H9 (cell line): ENCODE measurements around the gene CDKAL1. TPM values are rescaled to one million over a fixed set of nuclear protein-coding genes. Genes with fewer than 3 reads are reported as not detected.

ENCODE experiments used
- DNase-seq: peaks from one replicate; pipeline ENCODE4 v3.0.0-alpha.2; 2017
- H2AFZ ChIP-seq: one replicate; pipeline ENCODE4 v1.6.1; 2013; ENCODE audit warnings: mild to moderate bottlenecking, low read length, control low read depth, moderate library complexity
- H2AK5ac ChIP-seq: 2 replicates; pipeline ENCODE4 v1.6.1; 2013; ENCODE audit warnings: low read length, control low read depth, mixed read lengths; ENCODE audit not compliant: insufficient read length
- H2BK120ac ChIP-seq: one replicate; pipeline ENCODE4 v1.6.1; 2013; ENCODE audit warnings: low read depth, mild to moderate bottlenecking, low read length, control low read depth, inconsistent platforms; ENCODE audit not compliant: poor library complexity, severe bottlenecking
- H2BK12ac ChIP-seq: 2 replicates; pipeline ENCODE4 v1.6.1; 2013; ENCODE audit warnings: low read length, control low read depth, mixed read lengths, low read depth; ENCODE audit not compliant: insufficient read length
- H2BK15ac ChIP-seq: 2 replicates; pipeline ENCODE4 v1.6.1; 2013; ENCODE audit warnings: low read depth, low read length, control low read depth
- H2BK20ac ChIP-seq: one replicate; pipeline ENCODE4 v1.6.1; 2013; ENCODE audit warnings: low read depth, mild to moderate bottlenecking, low read length, control low read depth, inconsistent platforms; ENCODE audit not compliant: poor library complexity, severe bottlenecking
- H2BK5ac ChIP-seq: 2 replicates; pipeline ENCODE4 v1.6.1; 2013; ENCODE audit warnings: low read length, control low read depth, mixed read lengths; ENCODE audit not compliant: insufficient read length
- H3K14ac ChIP-seq: 2 replicates; pipeline ENCODE4 v1.6.1; 2013; ENCODE audit warnings: low read length, control low read depth; ENCODE audit not compliant: insufficient read depth
- H3K18ac ChIP-seq: 2 replicates; pipeline ENCODE4 v1.6.1; 2013; ENCODE audit warnings: low read depth, mild to moderate bottlenecking, mixed read lengths, low read length, control low read depth; ENCODE audit not compliant: insufficient read length
- H3K23ac ChIP-seq: 2 replicates; pipeline ENCODE4 v1.6.1; 2013; ENCODE audit warnings: low read length, control low read depth, mixed read lengths, low read depth; ENCODE audit not compliant: insufficient read length
- H3K23me2 ChIP-seq: 2 replicates; pipeline ENCODE4 v1.6.1; 2013; ENCODE audit warnings: low read depth, mild to moderate bottlenecking, mixed read lengths, low read length, control low read depth; ENCODE audit not compliant: insufficient read length, poor library complexity, severe bottlenecking
- H3K27ac ChIP-seq: 2 replicates; pipeline ENCODE4 v1.5.1; 2013; ENCODE audit warnings: low read length, control low read depth, mixed read lengths, low read depth; ENCODE audit not compliant: insufficient read length
- H3K27me3 ChIP-seq: 2 replicates; pipeline ENCODE4 v1.6.1; 2013; ENCODE audit warnings: low read length, control low read depth, inconsistent platforms; ENCODE audit not compliant: insufficient read depth
- H3K4ac ChIP-seq: 2 replicates; pipeline ENCODE4 v1.6.1; 2013; ENCODE audit warnings: low read depth, mild to moderate bottlenecking, control low read depth, inconsistent platforms, low read length, moderate library complexity
- H3K4me1 ChIP-seq: 2 replicates; pipeline ENCODE4 v1.6.1; 2013; ENCODE audit warnings: low read length, control low read depth, inconsistent platforms; ENCODE audit not compliant: insufficient read depth
- H3K4me2 ChIP-seq: 2 replicates; pipeline ENCODE4 v1.6.1; 2013; ENCODE audit warnings: low read length, control low read depth, mixed read lengths; ENCODE audit not compliant: insufficient read length, insufficient read depth
- H3K56ac ChIP-seq: 2 replicates; pipeline ENCODE4 v1.6.1; 2013; ENCODE audit warnings: low read depth, mild to moderate bottlenecking, mixed read lengths, low read length, control low read depth; ENCODE audit not compliant: insufficient read length
- H3K79me1 ChIP-seq: 2 replicates; pipeline ENCODE4 v1.6.1; 2013; ENCODE audit warnings: low read depth, mild to moderate bottlenecking, moderate library complexity, low read length, control low read depth, inconsistent platforms; ENCODE audit not compliant: insufficient read depth, poor library complexity, severe bottlenecking
- H3K79me2 ChIP-seq: 2 replicates; pipeline ENCODE4 v1.6.1; 2013; ENCODE audit warnings: low read length, control low read depth, inconsistent platforms; ENCODE audit not compliant: insufficient read depth
- H3K9ac ChIP-seq: 2 replicates; pipeline ENCODE4 v1.6.1; 2013; ENCODE audit warnings: low read length, control low read depth, mixed read lengths; ENCODE audit not compliant: insufficient read length; ENCODE audit errors: extremely low read depth
- H3K9me3 ChIP-seq: one replicate; pipeline ENCODE4 v1.6.1; 2013; ENCODE audit warnings: low read depth, low read length, inconsistent platforms; ENCODE audit not compliant: control insufficient read depth
- H3T11ph ChIP-seq: one replicate; pipeline ENCODE4 v1.6.1; 2013; ENCODE audit warnings: mild to moderate bottlenecking, low read length, control low read depth, inconsistent platforms
- H4K20me1 ChIP-seq: one replicate; pipeline ENCODE4 v1.6.1; 2013; ENCODE audit not compliant: control insufficient read depth, insufficient read length, insufficient read depth
- H4K5ac ChIP-seq: 2 replicates; pipeline ENCODE4 v1.6.1; 2013; ENCODE audit warnings: low read depth, mild to moderate bottlenecking, mixed read lengths, low read length, control low read depth; ENCODE audit not compliant: insufficient read length
- H4K8ac ChIP-seq: replicated peaks from 2 replicates; pipeline ENCODE4 v1.6.1; 2013; ENCODE audit warnings: low read length, control low read depth, mixed read lengths, low read depth; ENCODE audit not compliant: insufficient read length
- H4K91ac ChIP-seq: 2 replicates; pipeline ENCODE4 v1.6.1; 2013; ENCODE audit warnings: low read depth, mild to moderate bottlenecking, moderate library complexity, mixed read lengths, low read length, control low read depth; ENCODE audit not compliant: insufficient read length
- H3K27ac Mint-ChIP-seq, 3 experiments: 2 replicates in 2 of 3; 3 replicates in 1 of 3; pipeline ENCODE4 v1.8.0; 2020 to 2021; ENCODE audit warnings: mixed read lengths in 3 of 3, mild to moderate bottlenecking in 1 of 3, moderate library complexity in 1 of 3
- H3K27me3 Mint-ChIP-seq: 2 replicates; pipeline ENCODE4 v1.8.0; 2021; ENCODE audit warnings: low read depth, mild to moderate bottlenecking, moderate library complexity, mixed read lengths
- H3K36me3 Mint-ChIP-seq, 3 experiments: 2 replicates in 2 of 3; 3 replicates in 1 of 3; pipeline ENCODE4 v1.8.0; 2020 to 2021; ENCODE audit warnings: low read depth in 3 of 3, mixed read lengths in 3 of 3; ENCODE audit not compliant: insufficient read depth in 1 of 3
- H3K4me1 Mint-ChIP-seq, 2 experiments: 2 replicates each; pipeline ENCODE4 v1.8.0; 2020; ENCODE audit warnings: mixed read lengths in 2 of 2
- H3K4me3 Mint-ChIP-seq, 2 experiments: 2 replicates in 1 of 2; 3 replicates in 1 of 2; pipeline ENCODE4 v1.8.0; 2020 to 2021; ENCODE audit warnings: mild to moderate bottlenecking in 2 of 2, mixed read lengths in 2 of 2, moderate library complexity in 1 of 2
- H3K9me3 Mint-ChIP-seq, 2 experiments: 2 replicates in 1 of 2; 3 replicates in 1 of 2; pipeline ENCODE4 v1.8.0; 2020; ENCODE audit warnings: mild to moderate bottlenecking in 2 of 2, mixed read lengths in 2 of 2, moderate library complexity in 1 of 2
- WGBS: extraction: QIAGEN DNeasy Blood & Tissue Kit; methylation state at CpG from one replicate; pipeline ENCODE4 v1.1.7; 2013; ENCODE audit warnings: missing lambda C conversion rate, low lambda C conversion rate, mixed read lengths; ENCODE audit not compliant: insufficient read length; ENCODE audit errors: extremely low coverage; 5-methylcytosine and 5-hydroxymethylcytosine counted together
- total RNA-seq: library from RNA; stranded (reverse); gene quantifications from 2 replicates; pipeline ENCODE4 v1.2.1, GENCODE V29; 2021
- TF ChIP-seq, protein P1 (sequence below): fragments of 200-600 bp; sonication (generic); conservative IDR thresholded peaks from 3 replicates; pipeline ENCODE4 v1.8.0; 2021; ENCODE audit warnings: antibody characterized with exemption, mild to moderate bottlenecking

The CDKAL1 gene
- total RNA-seq, 1 experiment from 2014 or later, result 23.0 TPM

GRCh38 chr6:20757761-20758160 is 223.5 kb downstream of the CDKAL1 start:
- Histone ChIP-seq H3K4me2 (no peak overlapping the region), H2BK120ac (no peak overlapping the region), H4K20me1 (no peaks in the 10 kb centered on the region), H3K79me1 (no peaks in the 10 kb centered on the region), H3K27me3 (no peaks in the 10 kb centered on the region), H3K23ac (no peak overlapping the region), H3K56ac (no peak overlapping the region), H2BK5ac (no peak overlapping the region), H4K8ac (no peak overlapping the region), H3T11ph (no peak overlapping the region), H2AK5ac (no peak overlapping the region), H2AFZ (no peak overlapping the region), H3K4ac (no peak overlapping the region), H3K23me2 (no peaks in the 10 kb centered on the region), H3K9me3 (no peaks in the 10 kb centered on the region), H2BK20ac (no peak overlapping the region), H3K18ac (no peak overlapping the region), H4K91ac (no peak overlapping the region), H4K5ac (no peak overlapping the region), H3K14ac (no peak overlapping the region), H3K9ac (no peak overlapping the region), H2BK12ac (no peak overlapping the region), H2BK15ac (no peak overlapping the region), H3K4me1 (no peaks in the 10 kb centered on the region), H3K27ac (no peak overlapping the region), H3K79me2 (no peaks in the 10 kb centered on the region)
- Mint-ChIP-seq H3K27ac (no peak overlapping the region), H3K4me1 (peaks cover 5 to 6% of the 10 kb centered on the region in 2 experiments; a peak in 3 of 4 replicates), H3K27me3 (no peaks in the 10 kb centered on the region), H3K9me3 (no peaks in the 10 kb centered on the region; a peak in 1 of 5 replicates), H3K4me3 (no peak overlapping the region), H3K36me3 (peaks cover 0 to 4% (median 2%) of the 10 kb centered on the region in 3 experiments; a peak in 2 of 7 replicates)
- no peak for DNase-seq
- no CpG with 5 or more reads among the region's 2 CpGs for WGBS
- TF ChIP-seq, protein P1, sequence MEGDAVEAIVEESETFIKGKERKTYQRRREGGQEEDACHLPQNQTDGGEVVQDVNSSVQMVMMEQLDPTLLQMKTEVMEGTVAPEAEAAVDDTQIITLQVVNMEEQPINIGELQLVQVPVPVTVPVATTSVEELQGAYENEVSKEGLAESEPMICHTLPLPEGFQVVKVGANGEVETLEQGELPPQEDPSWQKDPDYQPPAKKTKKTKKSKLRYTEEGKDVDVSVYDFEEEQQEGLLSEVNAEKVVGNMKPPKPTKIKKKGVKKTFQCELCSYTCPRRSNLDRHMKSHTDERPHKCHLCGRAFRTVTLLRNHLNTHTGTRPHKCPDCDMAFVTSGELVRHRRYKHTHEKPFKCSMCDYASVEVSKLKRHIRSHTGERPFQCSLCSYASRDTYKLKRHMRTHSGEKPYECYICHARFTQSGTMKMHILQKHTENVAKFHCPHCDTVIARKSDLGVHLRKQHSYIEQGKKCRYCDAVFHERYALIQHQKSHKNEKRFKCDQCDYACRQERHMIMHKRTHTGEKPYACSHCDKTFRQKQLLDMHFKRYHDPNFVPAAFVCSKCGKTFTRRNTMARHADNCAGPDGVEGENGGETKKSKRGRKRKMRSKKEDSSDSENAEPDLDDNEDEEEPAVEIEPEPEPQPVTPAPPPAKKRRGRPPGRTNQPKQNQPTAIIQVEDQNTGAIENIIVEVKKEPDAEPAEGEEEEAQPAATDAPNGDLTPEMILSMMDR, result no peak
